Panc1 (cell line): ENCODE measurements around the gene SLC6A11. TPM values are rescaled to one million over a fixed set of nuclear protein-coding genes. Genes with fewer than 3 reads are reported as not detected.

Experiments
- ATAC-seq: fragments of 200-7000 bp; cut with Tn5 transposase; 2 replicates; pipeline ENCODE4 v1.9.1; 2020; ENCODE audit warnings: mild to moderate bottlenecking, moderate library complexity
- BruUV-seq: library from RNA; stranded (reverse); fragments of 400-500 nt; replicated peaks from 2 replicates; lab custom pipeline; 2021; lab: Mats Ljungman, UMichigan
- CTCF ChIA-PET: fragments of 300-600 bp; sonication (Branson Sonifier 250); formaldehyde crosslinking; loops from one replicate; lab custom pipeline; 2022; ENCODE audit warnings: antibody characterized with exemption; lab: Charles Lee
- POLR2A ChIA-PET: fragments of 300-600 bp; sonication (Branson Sonifier 250); formaldehyde crosslinking; loops from one replicate; lab custom pipeline; 2022; ENCODE audit warnings: antibody characterized with exemption; lab: Charles Lee
- DNase-seq: peaks from one replicate; pipeline ENCODE4 v3.0.0-alpha.2; 2010; ENCODE audit warnings: low read depth, low spot score
- H3K27ac ChIP-seq: 2 replicates; pipeline ENCODE4 v1.5.1; 2011; ENCODE audit warnings: mild to moderate bottlenecking, low read length, inconsistent platforms
- H3K27me3 ChIP-seq: fragments of 200-500 bp; sonication (Bioruptor generic); 2 replicates; pipeline ENCODE4 v1.6.0; 2014; ENCODE audit warnings: low read length, inconsistent platforms; ENCODE audit not compliant: control insufficient read depth, insufficient read depth
- H3K36me3 ChIP-seq: fragments of 200-500 bp; sonication (Bioruptor generic); 2 replicates; pipeline ENCODE4 v1.5.1; 2014; ENCODE audit warnings: inconsistent platforms, mild to moderate bottlenecking, low read length, moderate library complexity; ENCODE audit not compliant: control insufficient read depth, insufficient read depth
- H3K4me1 ChIP-seq: 2 replicates; pipeline ENCODE4 v1.5.1; 2011; ENCODE audit warnings: inconsistent platforms, mild to moderate bottlenecking, low read length, moderate library complexity; ENCODE audit not compliant: control insufficient read depth, insufficient read depth
- H3K4me3 ChIP-seq, 2 experiments: 2 replicates each; pipeline ENCODE4 v1.5.1; 2011 to 2012; ENCODE audit warnings: low read depth in 2 of 2, low read length in 2 of 2, mild to moderate bottlenecking in 2 of 2, inconsistent platforms in 1 of 2, moderate library complexity in 1 of 2
- H3K9me3 ChIP-seq: fragments of 200-500 bp; sonication (Bioruptor generic); 2 replicates; pipeline ENCODE4 v1.5.1; 2014; ENCODE audit warnings: low read depth, mild to moderate bottlenecking, inconsistent platforms, low read length, moderate library complexity; ENCODE audit not compliant: control insufficient read depth, insufficient read depth
- CTCF ChIP-seq: fragments of 450-650 bp; IDR thresholded peaks from 2 replicates; pipeline ENCODE4 v1.5.1; 2017; ENCODE audit warnings: mild to moderate bottlenecking
- POLR2AphosphoS5 ChIP-seq: IDR thresholded peaks from 2 replicates; pipeline ENCODE4 v1.6.1; 2012; ENCODE audit warnings: mild to moderate bottlenecking, low read depth, low read length, moderate library complexity
- REST ChIP-seq, 2 experiments: IDR thresholded peaks; 2 replicates each; pipeline ENCODE4 v1.6.1; 2011 to 2012; ENCODE audit warnings: low read depth in 2 of 2, control low read depth in 1 of 2, low read length in 1 of 2, mild to moderate bottlenecking in 1 of 2, moderate library complexity in 1 of 2; ENCODE audit not compliant: insufficient read depth in 1 of 2
- SIN3A ChIP-seq: IDR thresholded peaks from 2 replicates; pipeline ENCODE4 v1.6.1; 2012; ENCODE audit warnings: low read depth, mild to moderate bottlenecking, low read length, moderate library complexity, borderline replicate concordance; ENCODE audit not compliant: insufficient read depth
- TCF7L2 ChIP-seq: IDR thresholded peaks from 2 replicates; pipeline ENCODE4 v1.6.1; 2011; ENCODE audit warnings: mild to moderate bottlenecking, low read depth, low read length, inconsistent platforms
- in situ Hi-C: cut with HindIII; loops from 2 replicates; pipeline ENCODE4 v1.10.0; 2016; ENCODE audit warnings: low sequenced_read_pairs, low pct_unique_long_range_greater_than_20kb
- intact Hi-C: fragments of 100-400 bp; cut with micrococcal nuclease; formaldehyde crosslinking; loops from one replicate; pipeline ENCODE4 v1.10.0; 2022; ENCODE audit not compliant: unreplicated experiment
- total RNA-seq: library from RNA; stranded (reverse); gene quantifications from one replicate; pipeline ENCODE4 v1.2.1, GENCODE V29; 2021; ENCODE audit not compliant: unreplicated experiment

The SLC6A11 gene
- total RNA-seq, 1 experiment from 2014 or later, result not detected

GRCh38 chr3:10939556-10939955 lies 123.5 kb downstream of the SLC6A11 start:
- BruUV-seq, result no TSS peak
- no peak for DNase-seq
- POLR2A ChIA-PET, result no interaction called here
- H3K27ac ChIP-seq, result no peak overlapping the region
- H3K9me3 ChIP-seq, result no peaks in the 10 kb centered on the region
- H3K4me1 ChIP-seq, result no peaks in the 10 kb centered on the region; the same call in 1 of the 2 replicates
- H3K36me3 ChIP-seq, result no peaks in the 10 kb centered on the region
- in situ Hi-C loops, result no loop called here
- H3K4me3 ChIP-seq, result no peak overlapping the region
- H3K27me3 ChIP-seq, result no peaks in the 10 kb centered on the region; the same call in 1 of the 2 replicates
- no peak for ATAC-seq
- intact Hi-C loops, result no loop called here
- CTCF ChIA-PET, result no interaction called here
- no peak for TF ChIP-seq POLR2AphosphoS5

DNA sequence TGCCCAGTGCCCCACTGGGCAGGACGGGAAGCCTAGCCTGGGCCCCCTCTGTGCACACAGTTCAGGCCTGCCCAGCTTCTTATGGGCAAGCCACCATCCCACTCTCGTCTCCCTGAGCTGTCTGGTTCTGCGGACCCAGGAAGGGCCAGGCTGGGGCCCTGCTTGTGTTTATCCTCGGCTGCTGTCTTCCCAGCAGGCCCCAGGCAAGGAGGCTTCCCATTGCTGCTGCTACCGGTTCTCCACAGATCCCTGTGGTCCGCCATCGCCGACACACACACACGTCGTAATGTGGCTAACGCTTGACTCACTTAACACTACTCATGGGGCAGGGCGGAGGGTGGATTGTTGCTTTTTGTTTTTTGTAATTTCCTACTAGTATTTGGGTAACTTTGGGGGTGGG lies 124.1 kb downstream of the SLC6A11 start:
- DNase-seq (no peak), ATAC-seq (no peak)
- Histone ChIP-seq H3K36me3 (no peaks in the 10 kb centered on the region), H3K4me1 (no peaks in the 10 kb centered on the region; the same call in 1 of the 2 replicates), H3K4me3 (no peak overlapping the region), H3K27me3 (no peaks in the 10 kb centered on the region; the same call in 1 of the 2 replicates), H3K9me3 (no peaks in the 10 kb centered on the region), H3K27ac (no peak overlapping the region)
- intact Hi-C loops, result no loop called here
- ChIA-PET CTCF (no interaction called here), POLR2A (no interaction called here)
- BruUV-seq, result no TSS peak
- TF ChIP-seq TCF7L2, result no peak
- no peak for TF ChIP-seq POLR2AphosphoS5
- no peak for TF ChIP-seq CTCF
- no peak for TF ChIP-seq REST (IDR thresholded peaks at IDR 0.05; ENCODE audit: insufficient read depth in 1 of 2, low read depth in 2 of 2, low read length in 1 of 2)
- TF ChIP-seq SIN3A, result no peak
- in situ Hi-C loops, result no loop called here

- TF ChIP-seq SIN3A (no peak), CTCF (peak; percentile 86)
- Histone ChIP-seq H3K9me3 (no peaks in the 10 kb centered on the region), H3K4me1 (no peaks in the 10 kb centered on the region), H3K27ac (no peak overlapping the region), H3K36me3 (no peaks in the 10 kb centered on the region), H3K4me3 (no peak overlapping the region), H3K27me3 (no peaks in the 10 kb centered on the region; the same call in 1 of the 2 replicates)
- intact Hi-C loops (no loop called here), in situ Hi-C loops (no loop called here)
- DNase-seq (no peak), ATAC-seq (0 out of 2 replicates have a peak, but pooled peaks have one; percentile 55)
- POLR2A ChIA-PET, result no interaction called here
- BruUV-seq, result no TSS peak
- CTCF ChIA-PET, result interaction anchor here (0.6 to 1.2 kb wide), 4 partner anchors 17 to 183 kb away, joined by 3 to 4 read pairs (median 3); no protein-coding TSS in a partner anchor
Observed at GRCh38 chr3:10941972-10942371, 125.9 kb downstream of the SLC6A11 start.
